ENCODE results near the gene JPT2. TPM values are rescaled to one million over a fixed set of nuclear protein-coding genes. Genes with fewer than 3 reads are reported as not detected.

The JPT2 gene
- polyA plus RNA-seq, 4 donors = 71.5 to 80.9 (median 78.5) TPM

- DNase-seq (ENCODE audit: low read depth in 4 of 4, low spot score in 2 of 4) = no peak
Observed at GRCh38 chr16:1749152-1750117, 71.4 kb downstream of the JPT2 start.

Other genes with a start within 250 kb of the JPT2 start
- gene PERCC1, start 247.2 kb upstream of the JPT2 start, polyA plus RNA-seq (ENCODE audit: insufficient read length in 4 of 4) = under 1 TPM in 1 of 4 donors, not detected in 3; 0.22 TPM
- gene CCDC154, start 233.7 kb upstream of the JPT2 start, polyA plus RNA-seq (ENCODE audit: insufficient read length in 4 of 4) = 1 to 10 TPM; 1.5 to 3.7 (median 2.9) TPM
- 10 to 100 TPM; 36.8 to 78.5 (median 54.4) TPM for gene CLCN7, start 203.3 kb upstream of the JPT2 start, polyA plus RNA-seq (ENCODE audit: insufficient read length in 4 of 4)
- gene PTX4, start 189.3 kb upstream of the JPT2 start, polyA plus RNA-seq (ENCODE audit: insufficient read length in 4 of 4) = not detected
- 10 to 100 TPM; 26.5 to 50.5 (median 41.5) TPM for gene TELO2, start 184.9 kb upstream of the JPT2 start, polyA plus RNA-seq (ENCODE audit: insufficient read length in 4 of 4)
- gene TMEM204, start 144.6 kb upstream of the JPT2 start, polyA plus RNA-seq (ENCODE audit: insufficient read length in 4 of 4) = 10 to 100 TPM; 19.2 to 34.6 (median 22.6) TPM
- gene IFT140, start 66.2 kb upstream of the JPT2 start, polyA plus RNA-seq (ENCODE audit: insufficient read length in 4 of 4) = 10 to 100 TPM; 34.6 to 54.9 (median 44.7) TPM
- 10 to 100 TPM; 15.6 to 31.4 (median 23.4) TPM for gene CRAMP1, start 65.9 kb upstream of the JPT2 start, polyA plus RNA-seq (ENCODE audit: insufficient read length in 4 of 4)
- gene MAPK8IP3, start 27.9 kb downstream of the JPT2 start, polyA plus RNA-seq (ENCODE audit: insufficient read length in 4 of 4) = 10 to 100 TPM; 33.4 to 90.6 (median 58.4) TPM
- gene NME3, start 93.3 kb downstream of the JPT2 start, polyA plus RNA-seq (ENCODE audit: insufficient read length in 4 of 4) = 10 to 100 TPM; 23.1 to 46.8 (median 37.7) TPM
- gene EME2, start 94.5 kb downstream of the JPT2 start, polyA plus RNA-seq (ENCODE audit: insufficient read length in 4 of 4) = 10 to 100 TPM in 2 of 4 donors, 1 to 10 TPM in 2; 5.4 to 16.4 (median 10.5) TPM
- 100 to 1,000 TPM in 1 of 4 donors, 10 to 100 TPM in 3; 60.4 to 103 (median 78.1) TPM for gene MRPS34, start 94.9 kb downstream of the JPT2 start, polyA plus RNA-seq (ENCODE audit: insufficient read length in 4 of 4)
- gene SPSB3, start 104.3 kb downstream of the JPT2 start, polyA plus RNA-seq (ENCODE audit: insufficient read length in 4 of 4) = 10 to 100 TPM; 31.6 to 56.5 (median 48.5) TPM
- 10 to 100 TPM; 35.4 to 69.3 (median 56.4) TPM for gene NUBP2, start 104.7 kb downstream of the JPT2 start, polyA plus RNA-seq (ENCODE audit: insufficient read length in 4 of 4)
- gene IGFALS, start 115.4 kb downstream of the JPT2 start, polyA plus RNA-seq (ENCODE audit: insufficient read length in 4 of 4) = 1 to 10 TPM; 2.4 to 4.3 (median 3.4) TPM
- gene HAGH, start 148.5 kb downstream of the JPT2 start, polyA plus RNA-seq (ENCODE audit: insufficient read length in 4 of 4) = 10 to 100 TPM; 38.0 to 56.2 (median 49.5) TPM
- gene FAHD1, start 148.9 kb downstream of the JPT2 start, polyA plus RNA-seq (ENCODE audit: insufficient read length in 4 of 4) = 10 to 100 TPM; 39.8 to 49.5 (median 44.9) TPM
- gene MEIOB, start 193.9 kb downstream of the JPT2 start, polyA plus RNA-seq (ENCODE audit: insufficient read length in 4 of 4) = 1 to 10 TPM in 2 of 4 donors, under 1 TPM in 2; 0.47 to 2.7 (median 1.0) TPM
- under 1 TPM; 0.21 to 0.55 (median 0.35) TPM for gene HS3ST6, start 240.1 kb downstream of the JPT2 start, polyA plus RNA-seq (ENCODE audit: insufficient read length in 4 of 4)